Measurements from ENCODE around the gene BEAN1. TPM values are rescaled to one million over a fixed set of nuclear protein-coding genes. Genes with fewer than 3 reads are reported as not detected.
"Not testable (repeated sequence)": the region's sequence is repeated elsewhere in the genome, so short reads cannot be mapped to it uniquely, and the experiment has no call there.

Gene BEAN1
- polyA plus RNA-seq, 4 donors: 1.1 to 1.9 (median 1.4) TPM

- not testable (repeated sequence) for DNase-seq (ENCODE audit: low read depth in 4 of 4, low spot score in 3 of 4)
Measured at GRCh38 chr16:66466636-66467035, 39.5 kb downstream of the BEAN1 start.

- no peak for DNase-seq (ENCODE audit: low read depth in 4 of 4, low spot score in 3 of 4)
Measured at GRCh38 chr16:66467611-66468010, 40.5 kb downstream of the BEAN1 start.

- DNase-seq (ENCODE audit: low read depth in 4 of 4, low spot score in 3 of 4): no peak
Measured at GRCh38 chr16:66468321-66468965, 41.3 kb downstream of the BEAN1 start.

DNA sequence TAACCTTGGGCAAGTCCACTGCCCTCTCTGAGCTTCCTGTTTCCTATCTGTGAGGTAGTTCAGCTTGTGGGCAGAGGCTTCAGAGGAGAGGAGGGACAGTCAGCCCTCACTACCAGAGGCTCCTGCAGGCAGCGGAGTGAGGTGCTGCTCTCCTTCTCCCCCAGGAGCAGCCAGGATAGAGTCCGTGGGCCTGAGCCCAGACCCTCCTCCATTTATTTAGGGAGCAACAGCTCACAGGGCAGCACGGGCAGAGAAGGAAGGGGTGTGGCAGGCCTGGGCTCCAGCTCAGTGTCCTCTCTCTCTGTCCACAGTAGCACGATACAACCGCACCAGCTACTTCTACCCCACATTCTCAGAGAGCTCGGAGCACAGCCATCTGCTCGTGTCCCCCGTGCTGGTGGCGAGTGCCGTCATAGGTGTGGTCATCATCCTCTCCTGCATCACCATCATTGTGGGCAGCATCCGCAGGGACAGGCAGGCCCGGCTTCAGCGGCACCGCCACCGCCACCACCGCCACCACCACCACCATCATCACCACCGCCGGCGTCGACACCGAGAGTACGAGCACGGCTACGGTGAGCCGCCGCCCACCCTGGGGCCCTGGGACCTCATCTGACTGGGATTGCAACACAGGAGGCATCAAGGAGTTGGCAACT lies 42.3 kb downstream of the BEAN1 start:
- no peak for DNase-seq (ENCODE audit: low read depth in 4 of 4, low spot score in 3 of 4)

GRCh38 chr16:66469947-66470546 lies 43.0 kb downstream of the BEAN1 start:
- no peak for DNase-seq (ENCODE audit: low read depth in 4 of 4, low spot score in 3 of 4)

GRCh38 chr16:66470556-66470955 lies 43.5 kb downstream of the BEAN1 start:
- no peak for DNase-seq (ENCODE audit: low read depth in 4 of 4, low spot score in 3 of 4)

DNA sequence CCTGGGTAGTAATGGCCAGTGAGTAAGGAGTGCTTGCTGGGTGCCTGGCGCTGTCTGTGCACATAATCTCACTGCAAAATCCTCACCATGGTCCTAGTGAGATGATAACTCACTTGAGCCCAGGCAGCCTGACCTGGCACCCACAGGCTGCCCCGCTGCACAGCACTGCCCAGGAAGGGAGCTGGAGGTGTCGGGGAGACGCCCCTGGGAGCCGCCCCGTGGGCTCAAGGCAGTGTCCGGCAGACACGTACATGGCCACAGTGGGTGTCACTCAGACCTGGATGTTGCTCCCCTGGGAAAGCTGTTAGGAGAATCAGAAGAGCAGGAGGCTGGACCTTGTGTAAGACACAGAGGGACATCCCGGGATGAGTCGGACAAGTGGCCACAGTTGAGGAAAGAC lies 44.2 kb downstream of the BEAN1 start:
- DNase-seq (ENCODE audit: low read depth in 4 of 4, low spot score in 3 of 4): no peak

GRCh38 chr16:66471716-66472393 lies 44.8 kb downstream of the BEAN1 start:
- DNase-seq (ENCODE audit: low read depth in 4 of 4, low spot score in 3 of 4): no peak

DNA sequence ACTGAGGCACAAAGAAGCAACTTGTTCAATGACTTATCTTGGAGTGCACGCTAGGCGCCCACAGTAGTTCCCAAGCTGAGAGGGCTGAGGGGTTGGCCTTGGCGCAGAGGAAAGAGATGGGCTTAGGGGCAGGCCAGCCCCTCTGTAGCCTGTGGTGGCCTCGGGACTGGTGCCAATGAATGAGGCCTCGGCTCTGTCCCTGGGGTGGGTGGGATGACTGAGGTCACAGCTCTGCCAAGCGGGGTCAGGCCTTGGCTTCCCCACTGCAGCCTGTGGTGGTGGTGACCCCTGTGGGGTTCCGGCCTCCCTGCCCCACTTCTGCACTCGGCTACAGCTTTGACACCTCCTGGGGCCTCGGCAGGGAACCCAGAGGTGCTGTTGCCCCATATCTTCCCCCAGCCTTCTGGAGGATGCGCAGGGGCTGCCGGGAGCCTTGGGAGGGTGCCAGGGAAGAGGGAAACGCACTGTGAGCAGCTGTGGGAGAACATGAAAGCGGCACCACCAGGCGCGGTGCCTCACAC lies 46.0 kb downstream of the BEAN1 start:
- no peak for DNase-seq (ENCODE audit: low read depth in 4 of 4, low spot score in 3 of 4)

DNA sequence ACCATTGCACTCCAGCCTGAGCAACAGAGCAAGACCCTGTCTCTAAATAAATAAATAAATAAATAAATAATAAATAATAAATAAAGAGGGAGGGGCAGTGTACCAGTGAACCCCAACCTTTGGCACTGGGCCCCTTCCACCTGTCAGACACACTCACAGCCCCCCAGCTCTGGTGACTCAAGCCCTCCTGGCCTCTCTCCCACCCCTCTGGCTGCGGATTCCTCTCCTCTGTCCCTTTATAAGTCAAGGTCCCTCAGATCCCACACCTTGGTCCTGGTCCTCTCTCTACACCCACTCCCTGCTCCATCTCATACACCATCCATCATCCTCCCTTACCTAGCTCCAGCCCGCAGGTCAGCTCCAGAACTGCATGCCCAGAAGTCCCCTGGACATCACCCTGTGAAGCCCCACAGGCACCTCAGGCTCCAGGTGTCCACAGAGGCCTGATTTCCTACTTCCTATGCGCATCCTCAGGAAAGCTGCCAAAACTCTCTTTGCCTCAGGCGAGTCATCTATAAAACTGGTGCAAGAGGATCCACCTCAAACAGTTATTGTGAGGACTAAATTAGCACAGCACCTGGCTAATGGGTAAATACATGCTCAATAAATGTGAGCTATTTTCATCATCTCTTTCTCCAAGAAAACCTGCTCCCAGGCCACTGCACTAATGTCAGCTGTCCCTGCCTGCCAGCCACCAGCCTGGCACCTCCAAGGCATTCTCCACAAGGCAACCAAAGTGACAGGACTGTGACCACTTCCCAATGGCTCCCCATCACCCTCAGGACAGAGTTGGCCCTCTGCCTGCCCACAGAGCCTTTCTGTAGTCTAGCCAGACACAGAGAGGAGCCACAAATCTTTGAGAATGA lies 46.8 kb downstream of the BEAN1 start:
- DNase-seq (ENCODE audit: low read depth in 4 of 4, low spot score in 3 of 4): no peak

DNA sequence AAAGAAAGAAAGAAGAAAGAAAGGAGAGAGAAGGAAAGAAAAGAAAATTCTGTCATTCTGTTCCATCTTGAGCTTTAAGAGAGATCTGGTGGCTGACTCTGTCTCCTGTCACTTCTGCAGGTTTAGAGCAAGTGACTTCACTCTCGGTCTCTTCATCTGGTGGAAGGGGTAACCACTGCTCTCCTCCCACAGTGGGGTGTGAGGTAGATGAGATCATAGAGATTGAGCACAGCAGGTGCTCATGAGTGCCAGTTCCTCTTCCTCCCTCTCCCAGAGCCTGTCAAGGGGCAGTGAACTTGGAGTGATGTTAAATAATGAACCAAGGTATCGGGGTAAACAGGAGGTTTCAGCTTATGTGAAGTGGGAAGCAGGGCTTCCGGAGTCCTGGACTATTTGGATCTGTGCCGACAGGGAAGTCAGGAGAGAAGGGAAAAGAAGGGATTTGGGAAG lies 47.7 kb downstream of the BEAN1 start:
- no peak for DNase-seq (ENCODE audit: low read depth in 4 of 4, low spot score in 3 of 4)

DNA sequence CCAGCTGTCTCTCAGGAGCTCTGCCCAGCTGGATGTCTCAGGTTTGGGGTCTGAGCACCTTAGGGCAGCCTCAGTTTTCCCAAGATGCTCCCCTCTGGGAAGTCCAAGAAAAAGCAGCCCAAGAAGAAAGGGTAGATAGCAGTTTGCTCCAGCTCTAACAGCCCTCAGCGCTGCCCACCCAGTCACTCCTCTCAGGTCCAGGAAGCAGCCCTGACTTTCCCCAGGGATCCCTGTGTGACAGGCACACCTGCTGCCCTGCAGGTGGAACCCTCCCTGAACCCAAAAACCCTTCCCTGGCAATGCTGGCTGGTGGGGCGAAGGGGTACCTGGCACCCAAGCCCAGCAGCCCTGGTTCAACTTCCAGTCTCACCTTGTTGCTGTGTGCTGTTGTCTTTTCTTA lies 48.1 kb downstream of the BEAN1 start:
- DNase-seq (ENCODE audit: low read depth in 4 of 4, low spot score in 3 of 4): no peak

DNA sequence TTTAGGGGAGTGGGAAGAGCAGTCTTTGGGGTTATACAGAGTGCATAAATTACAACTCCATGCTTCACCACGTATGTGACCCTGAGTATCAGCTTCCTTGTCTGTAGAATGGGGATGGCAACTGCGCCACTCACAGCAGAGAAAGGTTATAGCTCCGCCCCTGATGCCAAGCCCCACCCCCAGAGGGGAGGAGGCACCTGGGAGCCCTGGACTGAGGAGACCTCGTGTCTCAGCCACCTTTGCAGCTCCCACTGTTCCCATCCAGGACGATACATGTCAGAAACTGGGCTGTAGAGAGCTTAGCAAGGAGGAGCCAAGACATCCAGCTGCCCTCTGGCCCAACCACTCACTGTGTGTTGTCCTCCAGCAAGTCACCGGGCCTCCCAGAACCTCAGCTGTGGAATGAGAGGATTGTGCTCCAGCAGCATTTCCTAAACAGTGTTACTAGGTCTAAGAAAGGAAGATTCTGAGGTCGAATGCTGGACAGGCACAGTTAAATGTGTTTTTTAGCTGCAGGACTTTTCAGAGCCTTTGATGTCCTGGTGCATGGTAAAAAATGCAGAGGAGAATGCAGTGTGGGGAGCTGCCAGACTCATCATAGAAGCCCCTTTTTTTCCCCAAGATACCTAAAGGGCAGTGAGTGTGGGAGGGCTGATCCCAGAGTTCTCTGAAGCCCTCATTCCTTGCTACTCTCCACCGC lies 49.4 kb downstream of the BEAN1 start:
- no peak for DNase-seq (ENCODE audit: low read depth in 4 of 4, low spot score in 3 of 4)

DNA sequence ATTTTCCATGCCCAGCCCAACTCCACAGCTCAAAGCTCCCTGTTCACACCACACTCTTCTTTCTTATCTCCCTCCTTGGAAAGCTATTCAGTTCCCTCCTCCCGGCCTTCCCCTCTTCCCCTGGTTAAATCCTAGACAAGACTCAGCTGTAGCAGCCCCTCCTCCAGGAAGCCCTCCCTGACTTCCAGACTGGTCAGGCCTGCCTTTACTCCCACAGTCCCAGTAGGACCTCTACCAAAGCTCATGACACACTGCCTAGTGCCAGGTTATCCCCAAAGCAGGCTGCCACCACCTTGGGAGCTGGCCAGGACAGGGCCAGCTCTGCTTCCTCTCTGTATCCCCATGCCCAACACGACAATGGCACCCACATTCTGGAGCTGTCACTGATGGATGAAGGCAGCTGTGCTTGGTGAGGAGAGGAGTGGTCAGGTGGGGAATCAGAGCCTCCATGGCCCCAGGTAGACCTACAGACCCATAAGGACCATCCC lies 50.0 kb downstream of the BEAN1 start:
- no peak for DNase-seq (ENCODE audit: low read depth in 4 of 4, low spot score in 3 of 4)

- no peak for DNase-seq (ENCODE audit: low read depth in 4 of 4, low spot score in 3 of 4)
Measured at GRCh38 chr16:66478733-66479511, 51.8 kb downstream of the BEAN1 start.

DNA sequence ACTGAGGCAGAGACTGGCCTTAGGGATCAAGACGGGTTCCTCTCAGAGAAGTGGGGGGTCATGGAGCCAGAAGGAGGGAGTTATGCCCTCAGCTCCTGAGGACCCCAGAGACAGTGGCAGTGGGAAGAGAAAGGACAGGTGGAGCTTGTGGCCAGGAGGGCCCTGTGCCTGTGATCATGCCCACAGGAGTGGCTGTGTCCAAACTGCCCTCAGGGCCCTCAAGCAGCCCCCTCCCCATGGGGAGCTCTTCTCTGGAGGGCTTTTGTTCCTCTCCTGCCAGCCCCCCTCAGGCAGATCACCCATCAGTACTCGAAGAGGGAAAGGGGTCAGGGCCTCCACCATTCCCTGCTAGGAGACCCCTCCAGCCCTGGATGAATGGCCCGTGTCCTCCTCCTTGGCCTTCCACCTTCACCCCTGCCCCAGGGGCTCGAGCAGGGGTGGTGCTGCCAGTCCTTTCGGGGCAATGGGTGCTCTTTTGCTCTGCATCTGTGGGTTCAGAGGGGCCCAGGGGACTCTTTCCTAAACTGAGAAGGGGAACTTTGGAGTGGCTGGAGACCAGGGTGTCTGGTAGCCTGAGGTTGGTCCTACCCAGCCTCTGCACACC lies 52.7 kb downstream of the BEAN1 start:
- no peak for DNase-seq (ENCODE audit: low read depth in 4 of 4, low spot score in 3 of 4)

GRCh38 chr16:66480265-66481080 lies 53.4 kb downstream of the BEAN1 start:
- no peak for DNase-seq (ENCODE audit: low read depth in 4 of 4, low spot score in 3 of 4)

Data from right renal pelvis (tissue), 4 donors.